Upper lobe of left lung (tissue), 6 donors: ENCODE measurements around the gene TRMT61A. TPM values are rescaled to one million over a fixed set of nuclear protein-coding genes. Genes with fewer than 3 reads are reported as not detected.

Experiments
- ATAC-seq, 2 donors: fragments of 200-7000 bp; cut with Tn5 transposase; one replicate each; pipeline ENCODE4 v1.9.1; 2022; ENCODE audit warnings: mild to moderate bottlenecking in 2 of 2, moderate library complexity in 2 of 2; ENCODE audit not compliant: low FRiP score in 2 of 2
- DNase-seq, 2 donors: peaks; one replicate each; pipeline ENCODE4 v3.0.0-alpha.2; 2019 to 2020
- H3K27ac ChIP-seq, 4 donors: fragments of 200-600 bp; sonication (generic); one replicate each; pipeline ENCODE4 v1.5.1; 2016 to 2019
- H3K27me3 ChIP-seq, 4 donors: fragments of 200-600 bp; sonication (generic); one replicate each; pipeline ENCODE4 v1.5.1; 2017 to 2019
- H3K36me3 ChIP-seq, 4 donors: fragments of 200-600 bp; sonication (generic); one replicate each; pipeline ENCODE4 v1.5.1; 2016 to 2019
- H3K4me1 ChIP-seq, 4 donors: fragments of 200-600 bp; sonication (generic); one replicate each; pipeline ENCODE4 v1.5.1; 2018 to 2019
- H3K4me3 ChIP-seq, 4 donors: fragments of 200-600 bp; sonication (generic); one replicate each; pipeline ENCODE4 v1.5.1; 2017 to 2019; ENCODE audit warnings: mild to moderate bottlenecking in 2 of 4, moderate library complexity in 1 of 4
- H3K9me3 ChIP-seq, 4 donors: fragments of 200-600 bp; sonication (generic); one replicate each; pipeline ENCODE4 v1.5.1; 2018 to 2019
- EP300 ChIP-seq, 4 donors: sonication (generic); formaldehyde crosslinking; IDR thresholded peaks; one replicate each; pipeline ENCODE4 v1.5.1; 2017; ENCODE audit warnings: antibody characterized with exemption in 4 of 4, control low read depth in 2 of 4
- POLR2A ChIP-seq, 4 donors: fragments of 450-650 bp; IDR thresholded peaks; one replicate each; pipeline ENCODE4 v1.5.1; 2016 to 2017; ENCODE audit warnings: antibody characterized with exemption in 4 of 4, mild to moderate bottlenecking in 2 of 4
- POLR2AphosphoS5 ChIP-seq, 2 donors: sonication (generic); formaldehyde crosslinking; IDR thresholded peaks; one replicate each; pipeline ENCODE4 v1.5.1; 2017; ENCODE audit warnings: antibody characterized with exemption in 2 of 2
- WGBS, 2 donors: methylation state at CpG; one replicate each; pipeline ENCODE4 v1.1.5; 2017 to 2018; 5-methylcytosine and 5-hydroxymethylcytosine counted together
- total RNA-seq, 6 donors: library from RNA; depleted of rRNA in 4 of 6; stranded (reverse); fragments of >200 nt in 4 of 6; gene quantifications; one replicate each; pipeline versions ENCODE4 v1.1.0 to v1.2.1, GENCODE V29; 2016 to 2021
- TF ChIP-seq, protein P1 (sequence below), 6 experiments: fragments of 450-650 bp in 4 of 6; fragments of 200-600 bp in 2 of 6; sonication (generic) in 2 of 6; IDR thresholded peaks; one replicate each; pipeline ENCODE4 v1.5.1; 2016 to 2019; ENCODE audit warnings: antibody characterized with exemption in 6 of 6
- donor health status: DM: no; HTN: no; CAD: no; lungs with moderate emphysema.
- donor health status: DM: no; HTN: yes; CAD: no; lungs with severe emphysema.

Gene TRMT61A
- total RNA-seq, 6 donors from 2014 or later = 6.7 to 25.1 (median 15.0) TPM

- H3K4me1 ChIP-seq = peaks cover 50 to 62% (median 56%) of the 10 kb centered on the region in 4 donors
- H3K4me3 ChIP-seq = no peak overlapping the region
These were observed 11.8 kb upstream of the TRMT61A start for GRCh38 chr14:103517174-103517566.

GRCh38 chr14:103517721-103518421 is 11.1 kb upstream of the TRMT61A start:
- H3K36me3 ChIP-seq = no peaks in the 10 kb centered on the region
- TF ChIP-seq POLR2A (IDR thresholded peaks at IDR 0.05) (no peak), POLR2AphosphoS5 (IDR thresholded peaks at IDR 0.05) (no peak)
- TF ChIP-seq, protein P1, sequence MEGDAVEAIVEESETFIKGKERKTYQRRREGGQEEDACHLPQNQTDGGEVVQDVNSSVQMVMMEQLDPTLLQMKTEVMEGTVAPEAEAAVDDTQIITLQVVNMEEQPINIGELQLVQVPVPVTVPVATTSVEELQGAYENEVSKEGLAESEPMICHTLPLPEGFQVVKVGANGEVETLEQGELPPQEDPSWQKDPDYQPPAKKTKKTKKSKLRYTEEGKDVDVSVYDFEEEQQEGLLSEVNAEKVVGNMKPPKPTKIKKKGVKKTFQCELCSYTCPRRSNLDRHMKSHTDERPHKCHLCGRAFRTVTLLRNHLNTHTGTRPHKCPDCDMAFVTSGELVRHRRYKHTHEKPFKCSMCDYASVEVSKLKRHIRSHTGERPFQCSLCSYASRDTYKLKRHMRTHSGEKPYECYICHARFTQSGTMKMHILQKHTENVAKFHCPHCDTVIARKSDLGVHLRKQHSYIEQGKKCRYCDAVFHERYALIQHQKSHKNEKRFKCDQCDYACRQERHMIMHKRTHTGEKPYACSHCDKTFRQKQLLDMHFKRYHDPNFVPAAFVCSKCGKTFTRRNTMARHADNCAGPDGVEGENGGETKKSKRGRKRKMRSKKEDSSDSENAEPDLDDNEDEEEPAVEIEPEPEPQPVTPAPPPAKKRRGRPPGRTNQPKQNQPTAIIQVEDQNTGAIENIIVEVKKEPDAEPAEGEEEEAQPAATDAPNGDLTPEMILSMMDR (IDR thresholded peaks at IDR 0.05) = no peak
- peaks cover 0 to 14% (median 9%) of the 10 kb centered on the region in 4 donors for H3K27me3 ChIP-seq
- H3K27ac ChIP-seq = peak overlapping the region in 3 of 4 donors; percentile 43 to 61 (median 52)
- H3K4me3 ChIP-seq = no peak overlapping the region
- ATAC-seq = peak in 1 of 2 donors; percentile 1
- H3K4me1 ChIP-seq = peaks cover 53 to 63% (median 56%) of the 10 kb centered on the region in 4 donors
- no peak for DNase-seq
- no peaks in the 10 kb centered on the region for H3K9me3 ChIP-seq
- 45 to 52% methylated on average over 18 to 20 of the region's 20 CpGs for WGBS, 2 donors

More at GRCh38 chr14:103517174-103517566, 11.8 kb upstream of the TRMT61A start:
- Histone ChIP-seq H3K36me3 (peaks cover 0 to 4% (median 0%) of the 10 kb centered on the region in 4 donors), H3K27ac (no peak overlapping the region), H3K27me3 (peaks cover 0 to 7% (median 7%) of the 10 kb centered on the region in 4 donors), H3K9me3 (no peaks in the 10 kb centered on the region)
- no peak for ATAC-seq
- 71 to 84% methylated on average over 10 of the region's 10 CpGs for WGBS, 2 donors
- TF ChIP-seq, protein P1 (IDR thresholded peaks at IDR 0.05) = no peak
- TF ChIP-seq POLR2AphosphoS5 (IDR thresholded peaks at IDR 0.05) (no peak), POLR2A (IDR thresholded peaks at IDR 0.05) (no peak), EP300 (IDR thresholded peaks at IDR 0.05) (no peak)
- DNase-seq = no peak

- TF ChIP-seq, protein P1 (IDR thresholded peaks at IDR 0.05) = peak; percentile 79 to 93 (median 89)
- TF ChIP-seq POLR2A (IDR thresholded peaks at IDR 0.05) = no peak
- DNase-seq (peak; percentile 62 to 93), ATAC-seq (peak; percentile 53 to 76)
- WGBS, 2 donors = 31 to 48% methylated on average over 2 to 8 of the region's 9 CpGs
- Histone ChIP-seq H3K27me3 (peaks cover 0 to 20% (median 11%) of the 10 kb centered on the region in 4 donors), H3K4me1 (peaks cover 51 to 61% (median 55%) of the 10 kb centered on the region in 4 donors), H3K27ac (peak overlapping the region in 3 of 4 donors; percentile 43 to 61 (median 52)), H3K9me3 (no peaks in the 10 kb centered on the region), H3K36me3 (no peaks in the 10 kb centered on the region), H3K4me3 (no peak overlapping the region)
These were observed 10.5 kb upstream of the TRMT61A start for GRCh38 chr14:103518422-103519042.

GRCh38 chr14:103519043-103519836 is 9.8 kb upstream of the TRMT61A start:
- WGBS, 2 donors = 42 to 48% methylated on average over 11 to 13 of the region's 13 CpGs
- H3K36me3 ChIP-seq = no peaks in the 10 kb centered on the region
- peaks cover 49 to 56% (median 50%) of the 10 kb centered on the region in 4 donors for H3K4me1 ChIP-seq
- no peak for DNase-seq
- TF ChIP-seq POLR2AphosphoS5 (IDR thresholded peaks at IDR 0.05) (no peak), EP300 (IDR thresholded peaks at IDR 0.05) (no peak), POLR2A (IDR thresholded peaks at IDR 0.05) (no peak)
- TF ChIP-seq, protein P1 (IDR thresholded peaks at IDR 0.05) = no peak
- H3K4me3 ChIP-seq = no peak overlapping the region
- peak overlapping the region in 2 of 4 donors; percentile 41 to 42 for H3K27ac ChIP-seq
- ATAC-seq = no peak
- peaks cover 0 to 20% (median 11%) of the 10 kb centered on the region in 4 donors for H3K27me3 ChIP-seq
- no peaks in the 10 kb centered on the region for H3K9me3 ChIP-seq
